Effector memory CD8-positive, alpha-beta T cell (primary cell): Measurements from ENCODE around the gene CNPY1.

ENCODE experiments used
- ATAC-seq: fragments of 150-1000 bp; cut with Tn5 transposase; replicated peaks from 2 replicates; pipeline ENCODE4 v1.10.0; 2021; ENCODE audit warnings: mild to moderate bottlenecking, moderate library complexity
- DNase-seq, 3 experiments: peaks; one replicate each; pipeline ENCODE4 v3.0.0; 2021
- H3K27ac Mint-ChIP-seq, 2 donors: one replicate each; pipeline ENCODE4 v1.8.0; 2022; ENCODE audit warnings: mild to moderate bottlenecking in 2 of 2, mixed read lengths in 2 of 2, moderate library complexity in 2 of 2
- H3K27me3 Mint-ChIP-seq, 2 donors: one replicate each; pipeline ENCODE4 v1.8.0; 2022; ENCODE audit warnings: mixed read lengths in 2 of 2
- H3K36me3 Mint-ChIP-seq: one replicate; pipeline ENCODE4 v1.8.0; 2022; ENCODE audit warnings: mild to moderate bottlenecking, moderate library complexity, mixed read lengths; ENCODE audit not compliant: insufficient read depth
- H3K4me1 Mint-ChIP-seq, 2 donors: one replicate each; pipeline ENCODE4 v1.8.0; 2022; ENCODE audit warnings: low read depth in 2 of 2, mixed read lengths in 2 of 2
- H3K4me3 Mint-ChIP-seq, 2 donors: one replicate each; pipeline ENCODE4 v1.8.0; 2022; ENCODE audit warnings: mild to moderate bottlenecking in 2 of 2, mixed read lengths in 2 of 2, moderate library complexity in 2 of 2
- H3K9me3 Mint-ChIP-seq, 2 donors: one replicate each; pipeline ENCODE4 v1.8.0; 2022; ENCODE audit warnings: mixed read lengths in 2 of 2

Gene CNPY1

GRCh38 chr7:155584763-155585531 lies 38.6 kb upstream of the CNPY1 start:
- no peaks in the 10 kb centered on the region for H3K9me3 Mint-ChIP-seq
- DNase-seq (no peak), ATAC-seq (no peak)
- H3K4me3 Mint-ChIP-seq: no peak overlapping the region
- H3K36me3 Mint-ChIP-seq: peaks cover 3% of the 10 kb centered on the region
- H3K4me1 Mint-ChIP-seq: no peaks in the 10 kb centered on the region
- no peak overlapping the region for H3K27ac Mint-ChIP-seq
- peaks cover 26 to 68% of the 10 kb centered on the region in 2 donors for H3K27me3 Mint-ChIP-seq

GRCh38 chr7:155584261-155584660 lies 37.9 kb upstream of the CNPY1 start:
- no peaks in the 10 kb centered on the region for H3K4me1 Mint-ChIP-seq
- ATAC-seq: no peak
- H3K4me3 Mint-ChIP-seq: no peak overlapping the region
- H3K36me3 Mint-ChIP-seq: peaks cover 3% of the 10 kb centered on the region
- H3K27me3 Mint-ChIP-seq: peaks cover 26 to 71% of the 10 kb centered on the region in 2 donors
- no peak for DNase-seq
- H3K27ac Mint-ChIP-seq: no peak overlapping the region
- H3K9me3 Mint-ChIP-seq: no peaks in the 10 kb centered on the region

GRCh38 chr7:155583636-155584035 lies 37.3 kb upstream of the CNPY1 start:
- no peak overlapping the region for H3K27ac Mint-ChIP-seq
- H3K27me3 Mint-ChIP-seq: peaks cover 24 to 68% of the 10 kb centered on the region in 2 donors
- DNase-seq: no peak
- peaks cover 3% of the 10 kb centered on the region for H3K36me3 Mint-ChIP-seq
- H3K9me3 Mint-ChIP-seq: no peaks in the 10 kb centered on the region
- no peaks in the 10 kb centered on the region for H3K4me1 Mint-ChIP-seq
- no peak overlapping the region for H3K4me3 Mint-ChIP-seq
- no peak for ATAC-seq

- H3K9me3 Mint-ChIP-seq: no peaks in the 10 kb centered on the region
- ATAC-seq: no peak
Observed at GRCh38 chr7:155581954-155582353, 35.6 kb upstream of the CNPY1 start.

GRCh38 chr7:155581107-155581830 lies 34.9 kb upstream of the CNPY1 start:
- Mint-ChIP-seq H3K27me3 (peaks cover 9 to 50% of the 10 kb centered on the region in 2 donors), H3K4me3 (no peak overlapping the region), H3K9me3 (no peaks in the 10 kb centered on the region), H3K4me1 (no peaks in the 10 kb centered on the region), H3K27ac (no peak overlapping the region), H3K36me3 (no peaks in the 10 kb centered on the region)
- ATAC-seq (no peak), DNase-seq (no peak)

More at GRCh38 chr7:155581954-155582353, 35.6 kb upstream of the CNPY1 start:
- Mint-ChIP-seq H3K4me3 (no peak overlapping the region), H3K27ac (no peak overlapping the region), H3K27me3 (peaks cover 13 to 57% of the 10 kb centered on the region in 2 donors), H3K36me3 (no peaks in the 10 kb centered on the region), H3K4me1 (no peaks in the 10 kb centered on the region)
- DNase-seq: no peak

GRCh38 chr7:155580367-155580766 lies 34.0 kb upstream of the CNPY1 start:
- no peak for DNase-seq
- H3K27ac Mint-ChIP-seq: no peak overlapping the region

GRCh38 chr7:155579565-155579964 lies 33.2 kb upstream of the CNPY1 start:
- no peak for DNase-seq

More at GRCh38 chr7:155580367-155580766, 34.0 kb upstream of the CNPY1 start:
- Mint-ChIP-seq H3K9me3 (no peaks in the 10 kb centered on the region), H3K27me3 (peaks cover 6 to 41% of the 10 kb centered on the region in 2 donors), H3K4me3 (no peak overlapping the region), H3K4me1 (no peaks in the 10 kb centered on the region), H3K36me3 (no peaks in the 10 kb centered on the region)
- no peak for ATAC-seq

GRCh38 chr7:155578016-155578415 lies 31.7 kb upstream of the CNPY1 start:
- H3K9me3 Mint-ChIP-seq: no peaks in the 10 kb centered on the region
- H3K4me1 Mint-ChIP-seq: no peaks in the 10 kb centered on the region
- ATAC-seq (no peak), DNase-seq (no peak)
- H3K36me3 Mint-ChIP-seq: no peaks in the 10 kb centered on the region
- H3K4me3 Mint-ChIP-seq: no peak overlapping the region
- no peak overlapping the region for H3K27ac Mint-ChIP-seq
- peaks cover 6 to 25% of the 10 kb centered on the region in 2 donors for H3K27me3 Mint-ChIP-seq

More at GRCh38 chr7:155579565-155579964, 33.2 kb upstream of the CNPY1 start:
- Mint-ChIP-seq H3K4me1 (no peaks in the 10 kb centered on the region), H3K27ac (no peak overlapping the region), H3K9me3 (no peaks in the 10 kb centered on the region), H3K36me3 (no peaks in the 10 kb centered on the region), H3K27me3 (peaks cover 6 to 36% of the 10 kb centered on the region in 2 donors), H3K4me3 (no peak overlapping the region)
- no peak for ATAC-seq

GRCh38 chr7:155577509-155577905 lies 31.1 kb upstream of the CNPY1 start:
- H3K27me3 Mint-ChIP-seq: peaks cover 10 to 30% of the 10 kb centered on the region in 2 donors
- no peaks in the 10 kb centered on the region for H3K4me1 Mint-ChIP-seq
- no peaks in the 10 kb centered on the region for H3K9me3 Mint-ChIP-seq
- H3K36me3 Mint-ChIP-seq: no peaks in the 10 kb centered on the region
- no peak for DNase-seq
- no peak for ATAC-seq
- H3K27ac Mint-ChIP-seq: no peak overlapping the region
- no peak overlapping the region for H3K4me3 Mint-ChIP-seq

- ATAC-seq (no peak), DNase-seq (no peak)
- Mint-ChIP-seq H3K27ac (no peak overlapping the region), H3K4me1 (no peaks in the 10 kb centered on the region), H3K27me3 (peaks cover 14 to 35% of the 10 kb centered on the region in 2 donors), H3K36me3 (no peaks in the 10 kb centered on the region), H3K4me3 (no peak overlapping the region), H3K9me3 (no peaks in the 10 kb centered on the region)
Observed at GRCh38 chr7:155576900-155577508, 30.6 kb upstream of the CNPY1 start.

GRCh38 chr7:155576416-155576815 lies 30.1 kb upstream of the CNPY1 start:
- no peak overlapping the region for H3K27ac Mint-ChIP-seq
- H3K4me1 Mint-ChIP-seq: no peaks in the 10 kb centered on the region
- no peaks in the 10 kb centered on the region for H3K36me3 Mint-ChIP-seq
- H3K4me3 Mint-ChIP-seq: no peak overlapping the region
- ATAC-seq: no peak
- H3K27me3 Mint-ChIP-seq: peaks cover 20 to 41% of the 10 kb centered on the region in 2 donors
- no peak for DNase-seq
- H3K9me3 Mint-ChIP-seq: no peaks in the 10 kb centered on the region

- no peaks in the 10 kb centered on the region for H3K4me1 Mint-ChIP-seq
- ATAC-seq (no peak), DNase-seq (no peak)
- no peaks in the 10 kb centered on the region for H3K9me3 Mint-ChIP-seq
- H3K27me3 Mint-ChIP-seq: peaks cover 22 to 39% of the 10 kb centered on the region in 2 donors
- no peaks in the 10 kb centered on the region for H3K36me3 Mint-ChIP-seq
- no peak overlapping the region for H3K27ac Mint-ChIP-seq
- no peak overlapping the region for H3K4me3 Mint-ChIP-seq
Observed at GRCh38 chr7:155574556-155575290, 28.4 kb upstream of the CNPY1 start.
